HepG2 (cell line): ENCODE measurements around the gene SBNO1. TPM values are rescaled to one million over a fixed set of nuclear protein-coding genes. Genes with fewer than 3 reads are reported as not detected.

ENCODE experiments used
- ZBTB38 ChIP-seq: sonication (generic); formaldehyde crosslinking; IDR thresholded peaks from 2 replicates; pipeline ENCODE4 v1.5.1; 2020; ENCODE audit warnings: mild to moderate bottlenecking, missing genetic modification reagents
- ZMYM2 ChIP-seq: sonication (generic); formaldehyde crosslinking; IDR thresholded peaks from 2 replicates; pipeline ENCODE4 v1.8.0; 2022; ENCODE audit warnings: mild to moderate bottlenecking, missing genetic modification reagents
- ZNF205 ChIP-seq: IDR thresholded peaks from 2 replicates; pipeline ENCODE4 v1.6.1; 2018; ENCODE audit warnings: missing biosample characterization, missing genetic modification reagents
- ZNF468 ChIP-seq: sonication (generic); formaldehyde crosslinking; IDR thresholded peaks from 2 replicates; pipeline ENCODE4 v1.8.0; 2022; ENCODE audit warnings: mild to moderate bottlenecking, moderate library complexity, missing genetic modification reagents
- ZNF567 ChIP-seq: sonication (generic); formaldehyde crosslinking; IDR thresholded peaks from 2 replicates; pipeline ENCODE4 v1.8.1; 2023; ENCODE audit warnings: mild to moderate bottlenecking, missing genetic modification reagents, borderline replicate concordance
- ZNF670 ChIP-seq: sonication (generic); formaldehyde crosslinking; IDR thresholded peaks from 2 replicates; pipeline ENCODE4 v1.8.0; 2022; ENCODE audit warnings: mild to moderate bottlenecking, missing genetic modification reagents, borderline replicate concordance
- ZNF792 ChIP-seq: IDR thresholded peaks from 2 replicates; pipeline ENCODE4 v1.6.1; 2016
- ZNF891 ChIP-seq: sonication (generic); formaldehyde crosslinking; IDR thresholded peaks from 2 replicates; pipeline ENCODE4 v1.5.0; 2020; ENCODE audit warnings: mild to moderate bottlenecking, missing genetic modification reagents
- polyA plus RNA-seq, 8 experiments: library from polyadenylated mRNA; depleted of rRNA in 3 of 8; stranded (reverse) in 7 of 8; unstranded in 1 of 8; fragments of >200 nt; fragmentation: Illumina TruSeq in 4 of 8; extraction: Trizol in 4 of 8; gene quantifications; 2 replicates each; pipeline versions ENCODE4 v1.2.1 to v1.2.3, GENCODE V29; 2011 to 2016; ENCODE audit warnings: low read depth in 4 of 8, missing spikeins in 1 of 8, mixed read lengths in 1 of 8; ENCODE audit not compliant: insufficient read depth in 1 of 8
- total RNA-seq, 5 experiments: library from RNA; depleted of rRNA; stranded (reverse); fragments of >200 nt; fragmentation: Illumina TruSeq; extraction: Trizol; gene quantifications; 2 replicates each; pipeline ENCODE4 v1.2.3, GENCODE V29; 2016; ENCODE audit warnings: low read depth in 1 of 5
- TF ChIP-seq, protein P1 (sequence below): sonication (generic); formaldehyde crosslinking; IDR thresholded peaks from 2 replicates; pipeline ENCODE4 v1.4.0; 2020; ENCODE audit warnings: missing genetic modification reagents
- TF ChIP-seq, protein P2 (sequence below): sonication (generic); formaldehyde crosslinking; IDR thresholded peaks from 2 replicates; pipeline ENCODE4 v1.5.0; 2020; ENCODE audit warnings: mild to moderate bottlenecking, missing genetic modification reagents
- TF ChIP-seq, protein P3 (sequence below): IDR thresholded peaks from 2 replicates; pipeline ENCODE4 v1.6.1; 2016; ENCODE audit warnings: missing compliant biosample characterization, missing genetic modification reagents, borderline replicate concordance
- TF ChIP-seq, protein P4 (sequence below): sonication (generic); formaldehyde crosslinking; IDR thresholded peaks from 2 replicates; pipeline ENCODE4 v1.8.0; 2022; ENCODE audit warnings: missing genetic modification reagents, mild to moderate bottlenecking, moderate library complexity, borderline replicate concordance
- TF ChIP-seq, protein P5 (sequence below): fragments of 450-650 bp; IDR thresholded peaks from 2 replicates; pipeline ENCODE4 v1.6.1; 2017; ENCODE audit warnings: mild to moderate bottlenecking
- TF ChIP-seq, protein P6 (sequence below): sonication (generic); IDR thresholded peaks from 2 replicates; pipeline ENCODE4 v1.6.1; 2016; ENCODE audit warnings: low read depth, borderline replicate concordance

SBNO1 gene
- total and polyA plus RNA-seq, 2 of the 13 experiments (the other 11 are each of a cell fraction or from before 2014, with no cell fraction given), result 10.9 to 40.2 TPM

DNA sequence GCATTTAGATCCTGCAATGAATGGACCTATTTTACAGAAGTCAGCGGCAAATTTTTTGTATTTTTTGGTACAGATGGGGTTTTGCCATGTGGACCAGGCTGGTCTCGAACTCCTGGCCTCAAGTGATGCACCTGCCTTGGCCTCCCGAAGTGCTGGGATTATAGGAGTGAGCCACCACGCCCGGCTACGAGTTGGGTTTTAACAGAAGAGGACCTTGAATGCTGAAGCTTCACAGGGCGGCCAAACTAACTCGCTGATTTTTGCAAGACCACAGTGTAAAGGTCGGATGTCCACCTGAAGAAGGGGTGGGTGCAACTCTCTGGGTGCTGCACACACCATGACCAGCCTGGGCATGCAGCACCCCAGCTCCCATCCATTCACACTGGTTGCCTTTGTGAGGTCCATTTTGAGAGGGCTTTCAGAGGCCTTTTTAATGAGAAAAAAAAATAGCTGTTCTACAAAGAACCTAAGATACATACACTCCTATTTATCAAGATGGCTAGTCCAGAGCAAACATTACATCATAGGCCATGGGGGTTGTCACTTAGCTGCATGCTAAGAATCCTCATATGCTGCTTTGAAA, 71.4 kb downstream of the SBNO1 start (continued):
- TF ChIP-seq, protein P1, sequence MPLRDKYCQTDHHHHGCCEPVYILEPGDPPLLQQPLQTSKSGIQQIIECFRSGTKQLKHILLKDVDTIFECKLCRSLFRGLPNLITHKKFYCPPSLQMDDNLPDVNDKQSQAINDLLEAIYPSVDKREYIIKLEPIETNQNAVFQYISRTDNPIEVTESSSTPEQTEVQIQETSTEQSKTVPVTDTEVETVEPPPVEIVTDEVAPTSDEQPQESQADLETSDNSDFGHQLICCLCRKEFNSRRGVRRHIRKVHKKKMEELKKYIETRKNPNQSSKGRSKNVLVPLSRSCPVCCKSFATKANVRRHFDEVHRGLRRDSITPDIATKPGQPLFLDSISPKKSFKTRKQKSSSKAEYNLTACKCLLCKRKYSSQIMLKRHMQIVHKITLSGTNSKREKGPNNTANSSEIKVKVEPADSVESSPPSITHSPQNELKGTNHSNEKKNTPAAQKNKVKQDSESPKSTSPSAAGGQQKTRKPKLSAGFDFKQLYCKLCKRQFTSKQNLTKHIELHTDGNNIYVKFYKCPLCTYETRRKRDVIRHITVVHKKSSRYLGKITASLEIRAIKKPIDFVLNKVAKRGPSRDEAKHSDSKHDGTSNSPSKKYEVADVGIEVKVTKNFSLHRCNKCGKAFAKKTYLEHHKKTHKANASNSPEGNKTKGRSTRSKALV, result no peak; the same call in 1 of the 2 replicates
- TF ChIP-seq, protein P2, sequence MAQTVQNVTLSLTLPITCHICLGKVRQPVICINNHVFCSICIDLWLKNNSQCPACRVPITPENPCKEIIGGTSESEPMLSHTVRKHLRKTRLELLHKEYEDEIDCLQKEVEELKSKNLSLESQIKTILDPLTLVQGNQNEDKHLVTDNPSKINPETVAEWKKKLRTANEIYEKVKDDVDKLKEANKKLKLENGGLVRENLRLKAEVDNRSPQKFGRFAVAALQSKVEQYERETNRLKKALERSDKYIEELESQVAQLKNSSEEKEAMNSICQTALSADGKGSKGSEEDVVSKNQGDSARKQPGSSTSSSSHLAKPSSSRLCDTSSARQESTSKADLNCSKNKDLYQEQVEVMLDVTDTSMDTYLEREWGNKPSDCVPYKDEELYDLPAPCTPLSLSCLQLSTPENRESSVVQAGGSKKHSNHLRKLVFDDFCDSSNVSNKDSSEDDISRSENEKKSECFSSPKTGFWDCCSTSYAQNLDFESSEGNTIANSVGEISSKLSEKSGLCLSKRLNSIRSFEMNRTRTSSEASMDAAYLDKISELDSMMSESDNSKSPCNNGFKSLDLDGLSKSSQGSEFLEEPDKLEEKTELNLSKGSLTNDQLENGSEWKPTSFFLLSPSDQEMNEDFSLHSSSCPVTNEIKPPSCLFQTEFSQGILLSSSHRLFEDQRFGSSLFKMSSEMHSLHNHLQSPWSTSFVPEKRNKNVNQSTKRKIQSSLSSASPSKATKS (CRISPR knock-in tag), result no peak
- TF ChIP-seq ZNF468 (CRISPR knock-in tag) (no peak), ZNF792 (no peak), ZNF567 (CRISPR knock-in tag) (no peak), ZNF205 (CRISPR knock-in tag) (no peak), ZBTB38 (peak; percentile 43; the same call in 1 of the 2 replicates), ZNF670 (CRISPR knock-in tag) (no peak; the same call in 1 of the 2 replicates), ZNF891 (CRISPR knock-in tag) (no peak), ZMYM2 (CRISPR knock-in tag) (peak; percentile 99)
- TF ChIP-seq, protein P3, sequence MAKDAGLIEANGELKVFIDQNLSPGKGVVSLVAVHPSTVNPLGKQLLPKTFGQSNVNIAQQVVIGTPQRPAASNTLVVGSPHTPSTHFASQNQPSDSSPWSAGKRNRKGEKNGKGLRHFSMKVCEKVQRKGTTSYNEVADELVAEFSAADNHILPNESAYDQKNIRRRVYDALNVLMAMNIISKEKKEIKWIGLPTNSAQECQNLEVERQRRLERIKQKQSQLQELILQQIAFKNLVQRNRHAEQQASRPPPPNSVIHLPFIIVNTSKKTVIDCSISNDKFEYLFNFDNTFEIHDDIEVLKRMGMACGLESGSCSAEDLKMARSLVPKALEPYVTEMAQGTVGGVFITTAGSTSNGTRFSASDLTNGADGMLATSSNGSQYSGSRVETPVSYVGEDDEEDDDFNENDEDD (CRISPR knock-in tag), result no peak
- TF ChIP-seq, protein P4, sequence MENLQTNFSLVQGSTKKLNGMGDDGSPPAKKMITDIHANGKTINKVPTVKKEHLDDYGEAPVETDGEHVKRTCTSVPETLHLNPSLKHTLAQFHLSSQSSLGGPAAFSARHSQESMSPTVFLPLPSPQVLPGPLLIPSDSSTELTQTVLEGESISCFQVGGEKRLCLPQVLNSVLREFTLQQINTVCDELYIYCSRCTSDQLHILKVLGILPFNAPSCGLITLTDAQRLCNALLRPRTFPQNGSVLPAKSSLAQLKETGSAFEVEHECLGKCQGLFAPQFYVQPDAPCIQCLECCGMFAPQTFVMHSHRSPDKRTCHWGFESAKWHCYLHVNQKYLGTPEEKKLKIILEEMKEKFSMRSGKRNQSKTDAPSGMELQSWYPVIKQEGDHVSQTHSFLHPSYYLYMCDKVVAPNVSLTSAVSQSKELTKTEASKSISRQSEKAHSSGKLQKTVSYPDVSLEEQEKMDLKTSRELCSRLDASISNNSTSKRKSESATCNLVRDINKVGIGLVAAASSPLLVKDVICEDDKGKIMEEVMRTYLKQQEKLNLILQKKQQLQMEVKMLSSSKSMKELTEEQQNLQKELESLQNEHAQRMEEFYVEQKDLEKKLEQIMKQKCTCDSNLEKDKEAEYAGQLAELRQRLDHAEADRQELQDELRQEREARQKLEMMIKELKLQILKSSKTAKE (CRISPR knock-in tag), result no peak
- TF ChIP-seq, protein P5, sequence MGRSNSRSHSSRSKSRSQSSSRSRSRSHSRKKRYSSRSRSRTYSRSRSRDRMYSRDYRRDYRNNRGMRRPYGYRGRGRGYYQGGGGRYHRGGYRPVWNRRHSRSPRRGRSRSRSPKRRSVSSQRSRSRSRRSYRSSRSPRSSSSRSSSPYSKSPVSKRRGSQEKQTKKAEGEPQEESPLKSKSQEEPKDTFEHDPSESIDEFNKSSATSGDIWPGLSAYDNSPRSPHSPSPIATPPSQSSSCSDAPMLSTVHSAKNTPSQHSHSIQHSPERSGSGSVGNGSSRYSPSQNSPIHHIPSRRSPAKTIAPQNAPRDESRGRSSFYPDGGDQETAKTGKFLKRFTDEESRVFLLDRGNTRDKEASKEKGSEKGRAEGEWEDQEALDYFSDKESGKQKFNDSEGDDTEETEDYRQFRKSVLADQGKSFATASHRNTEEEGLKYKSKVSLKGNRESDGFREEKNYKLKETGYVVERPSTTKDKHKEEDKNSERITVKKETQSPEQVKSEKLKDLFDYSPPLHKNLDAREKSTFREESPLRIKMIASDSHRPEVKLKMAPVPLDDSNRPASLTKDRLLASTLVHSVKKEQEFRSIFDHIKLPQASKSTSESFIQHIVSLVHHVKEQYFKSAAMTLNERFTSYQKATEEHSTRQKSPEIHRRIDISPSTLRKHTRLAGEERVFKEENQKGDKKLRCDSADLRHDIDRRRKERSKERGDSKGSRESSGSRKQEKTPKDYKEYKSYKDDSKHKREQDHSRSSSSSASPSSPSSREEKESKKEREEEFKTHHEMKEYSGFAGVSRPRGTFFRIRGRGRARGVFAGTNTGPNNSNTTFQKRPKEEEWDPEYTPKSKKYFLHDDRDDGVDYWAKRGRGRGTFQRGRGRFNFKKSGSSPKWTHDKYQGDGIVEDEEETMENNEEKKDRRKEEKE, result no peak
- TF ChIP-seq, protein P6, sequence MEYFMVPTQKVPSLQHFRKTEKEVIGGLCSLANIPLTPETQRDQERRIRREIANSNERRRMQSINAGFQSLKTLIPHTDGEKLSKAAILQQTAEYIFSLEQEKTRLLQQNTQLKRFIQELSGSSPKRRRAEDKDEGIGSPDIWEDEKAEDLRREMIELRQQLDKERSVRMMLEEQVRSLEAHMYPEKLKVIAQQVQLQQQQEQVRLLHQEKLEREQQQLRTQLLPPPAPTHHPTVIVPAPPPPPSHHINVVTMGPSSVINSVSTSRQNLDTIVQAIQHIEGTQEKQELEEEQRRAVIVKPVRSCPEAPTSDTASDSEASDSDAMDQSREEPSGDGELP, result peak; percentile 25; the same call in 1 of the 2 replicates
